Stimulated activated CD4-positive, alpha-beta T cell treated with anti-CD3 and anti-CD28 coated beads, TNF-alpha, amount 100 ng/mL, for 1 hour (primary cell): ENCODE data around the gene C1orf167.

Source experiments
- DNase-seq, 3 donors: peaks; one replicate each; pipeline ENCODE4 v3.0.0-alpha.2; 2020; ENCODE audit warnings: low read depth in 3 of 3, low spot score in 1 of 3

Gene C1orf167

DNA sequence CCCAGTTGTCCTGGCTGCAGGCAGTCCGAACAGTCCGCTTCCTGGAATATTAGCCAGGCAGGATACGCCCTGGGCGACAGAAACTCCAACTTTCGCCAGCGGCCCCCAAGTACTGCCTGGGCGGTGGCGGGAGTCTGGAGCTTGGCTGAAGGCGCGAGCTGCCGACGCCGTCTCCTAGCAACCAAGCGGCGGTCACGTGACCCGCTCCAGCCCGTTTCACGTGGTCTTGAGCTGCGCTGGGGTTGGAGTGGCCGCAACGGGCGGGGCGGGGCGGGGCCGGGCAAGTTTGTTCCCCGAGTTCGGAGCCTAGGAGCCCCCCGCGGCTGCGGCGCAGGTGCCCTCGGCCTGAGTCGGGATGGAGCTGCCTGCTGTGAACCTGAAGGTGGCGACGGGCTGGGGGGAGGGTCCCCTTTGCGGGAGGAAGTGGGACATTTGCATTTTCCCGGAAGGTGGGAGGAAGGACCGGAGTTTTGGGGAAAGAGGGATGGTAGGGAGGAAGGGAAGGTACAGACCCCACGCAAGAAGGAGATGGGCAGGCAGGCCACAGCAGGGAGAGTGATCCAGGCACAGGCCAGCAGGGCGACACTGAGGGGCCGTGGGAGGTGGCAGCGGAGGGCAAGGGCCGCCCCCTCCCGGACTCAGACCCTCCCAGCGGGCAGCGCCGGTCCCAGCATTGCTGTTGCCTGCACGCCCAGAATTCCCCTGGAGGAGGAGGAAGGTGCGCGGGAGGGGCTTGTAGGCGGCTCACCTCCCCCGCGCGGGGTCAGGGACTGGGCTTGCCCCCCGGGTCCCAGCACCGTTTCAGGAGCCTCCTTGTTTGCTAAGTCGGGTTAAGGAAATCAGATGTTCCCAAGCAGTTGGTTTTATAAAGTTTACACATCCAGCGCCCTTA is 25.9 kb upstream of the C1orf167 start, which contains the start of gene AGTRAP:
Gene AGTRAP, plus strand, starts transcription at position 283 of the 892 bp plus-strand sequence. Its CDS starts 73 bp downstream, at position 356.
- peak; percentile 60 to 74 (median 71) for DNase-seq

DNA sequence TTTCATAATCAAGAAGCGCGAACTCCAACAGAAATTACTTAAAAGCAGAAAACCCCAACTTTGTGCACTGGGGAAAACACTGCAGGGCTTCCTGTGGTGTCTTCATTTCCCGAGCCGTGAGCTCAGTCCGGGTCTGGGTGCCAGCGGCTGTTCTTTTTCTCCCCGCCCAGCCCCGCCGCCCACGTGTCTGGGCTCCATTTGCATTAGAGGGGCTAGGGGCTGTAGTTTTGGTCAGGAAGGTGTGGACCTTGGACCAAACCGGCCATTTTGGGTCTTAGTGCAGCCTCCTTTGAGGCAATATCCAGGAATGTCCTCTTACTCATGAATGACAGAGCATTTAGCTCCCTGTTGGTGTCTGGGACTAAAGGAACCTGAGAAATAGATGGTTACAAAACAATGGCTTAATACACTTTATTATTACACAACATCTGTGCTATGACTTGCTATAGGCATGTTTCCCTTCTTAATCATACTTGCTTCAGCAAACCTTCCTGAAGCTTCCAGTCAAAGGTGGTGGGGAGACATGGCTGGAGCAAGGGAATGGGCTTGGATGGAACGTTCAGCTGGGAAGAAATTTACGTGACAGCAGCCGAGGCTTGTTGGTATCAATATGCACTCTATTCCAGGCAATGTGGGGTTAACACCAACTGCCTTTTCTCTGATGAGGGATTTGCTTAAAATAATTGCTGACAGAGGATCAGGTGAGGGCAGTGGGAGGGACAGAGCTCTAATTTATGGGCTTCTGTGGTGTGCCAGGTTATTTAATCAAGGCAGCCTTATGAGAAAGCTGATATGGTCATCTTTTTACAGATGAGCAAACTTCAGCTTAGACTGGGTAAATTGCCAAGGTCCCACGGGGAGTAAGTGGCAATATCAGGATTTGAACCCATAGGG is 25.0 kb upstream of the C1orf167 start:
- peak in 1 of 3 donors; percentile 26 for DNase-seq

DNA sequence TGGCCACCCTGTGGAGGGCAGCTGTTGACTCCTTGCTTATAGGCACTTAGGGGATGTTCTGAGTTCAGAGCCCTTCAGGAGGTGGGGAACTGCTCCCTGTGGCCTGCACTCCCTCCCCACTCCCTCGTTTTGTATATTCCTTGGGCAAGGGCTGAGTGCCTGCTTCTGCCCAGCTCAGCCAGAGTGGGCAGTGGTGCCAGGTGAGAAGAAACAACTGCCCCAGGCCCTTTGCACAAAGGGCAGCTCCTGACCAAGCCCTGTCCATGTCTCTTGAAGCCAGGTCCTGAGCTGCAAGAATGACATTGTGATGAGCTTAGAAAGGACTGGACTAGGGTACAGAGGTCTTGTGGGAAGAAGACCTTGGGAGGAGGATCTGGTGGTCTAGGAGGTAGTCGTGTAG is 23.9 kb upstream of the C1orf167 start:
- DNase-seq = no peak

DNA sequence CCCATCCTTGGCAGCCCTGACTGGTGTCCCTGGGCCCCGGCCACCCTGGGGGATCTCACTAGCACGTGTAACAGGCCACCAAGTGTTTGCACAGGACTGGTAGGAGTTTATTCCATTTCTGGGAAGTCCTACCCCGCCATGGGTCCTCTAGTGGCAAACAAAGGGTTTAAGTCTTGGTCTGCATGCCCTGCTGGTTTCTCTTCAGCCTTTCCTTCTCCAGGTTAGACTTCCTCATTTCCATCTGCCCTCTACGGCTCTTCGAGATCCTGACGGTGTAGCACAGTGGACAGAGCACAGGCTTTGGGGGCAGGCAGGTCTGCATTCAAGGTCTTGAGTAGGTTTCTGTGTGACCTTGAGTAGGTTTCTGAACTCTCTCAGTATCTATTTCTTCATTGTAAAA is 23.2 kb upstream of the C1orf167 start:
- no peak for DNase-seq

DNA sequence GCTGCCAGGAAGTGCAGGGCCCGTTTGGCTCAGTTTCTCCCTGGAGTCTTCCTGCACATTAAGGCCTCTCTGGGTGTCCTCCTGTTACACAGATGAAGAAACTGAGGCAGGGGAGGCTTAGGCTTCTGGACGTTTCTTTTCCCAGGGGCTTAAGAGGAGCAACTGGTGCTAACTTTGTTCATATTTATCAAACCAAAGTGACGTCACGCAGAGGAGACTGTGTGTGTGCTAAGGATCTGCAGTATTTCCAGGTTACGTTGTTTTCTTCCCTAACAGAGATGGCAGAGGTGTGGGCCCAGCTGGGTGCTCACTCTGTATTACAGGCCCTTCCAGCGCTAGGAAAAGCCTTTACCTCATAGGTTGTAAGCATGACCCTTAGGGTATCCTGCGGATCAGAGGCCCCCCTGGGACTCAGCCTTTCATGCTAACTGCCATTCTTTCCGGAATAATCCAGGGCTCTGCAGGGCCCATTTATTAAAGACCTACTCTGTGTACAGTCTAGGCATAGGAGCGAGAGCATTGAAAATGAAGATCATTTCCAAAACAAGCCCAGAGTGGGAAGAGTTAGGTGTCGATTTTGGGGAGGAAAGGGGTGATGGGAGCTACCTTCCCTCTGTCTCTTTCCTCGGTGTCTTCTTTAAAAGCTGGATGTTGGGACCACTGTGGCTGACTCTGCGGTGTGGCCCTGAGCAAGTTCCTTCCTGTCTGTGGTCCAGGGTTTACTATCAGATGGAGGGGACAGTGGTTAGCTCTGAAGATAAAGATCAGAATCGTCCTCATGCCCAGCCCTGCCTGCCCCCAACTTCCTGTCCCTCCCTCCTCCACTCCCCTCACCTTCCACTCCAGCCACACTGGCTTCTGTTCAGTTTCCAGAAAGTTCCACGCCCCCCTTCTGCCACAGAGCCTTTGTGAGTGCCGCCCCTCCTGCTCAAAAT is 21.5 kb upstream of the C1orf167 start:
- DNase-seq = no peak

DNA sequence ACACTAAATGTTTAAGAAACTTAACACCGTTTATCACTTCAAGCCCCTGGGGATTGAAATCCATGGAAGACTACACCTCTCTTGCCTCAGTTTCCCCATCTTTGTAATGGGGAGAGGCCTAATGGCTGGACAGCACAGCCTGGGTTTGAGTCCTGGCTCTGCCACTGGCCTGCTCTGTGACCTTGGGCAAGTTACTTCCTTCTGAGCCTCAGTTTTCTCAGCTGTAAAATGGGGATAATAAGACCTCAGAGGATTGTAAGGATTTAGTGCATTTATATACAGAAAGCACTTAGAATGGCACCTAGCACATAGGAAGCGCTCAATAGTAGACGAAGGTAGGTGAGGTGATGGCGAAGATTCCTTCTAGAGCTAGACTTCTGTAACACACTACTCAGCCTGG is 20.5 kb upstream of the C1orf167 start:
- DNase-seq = no peak

DNA sequence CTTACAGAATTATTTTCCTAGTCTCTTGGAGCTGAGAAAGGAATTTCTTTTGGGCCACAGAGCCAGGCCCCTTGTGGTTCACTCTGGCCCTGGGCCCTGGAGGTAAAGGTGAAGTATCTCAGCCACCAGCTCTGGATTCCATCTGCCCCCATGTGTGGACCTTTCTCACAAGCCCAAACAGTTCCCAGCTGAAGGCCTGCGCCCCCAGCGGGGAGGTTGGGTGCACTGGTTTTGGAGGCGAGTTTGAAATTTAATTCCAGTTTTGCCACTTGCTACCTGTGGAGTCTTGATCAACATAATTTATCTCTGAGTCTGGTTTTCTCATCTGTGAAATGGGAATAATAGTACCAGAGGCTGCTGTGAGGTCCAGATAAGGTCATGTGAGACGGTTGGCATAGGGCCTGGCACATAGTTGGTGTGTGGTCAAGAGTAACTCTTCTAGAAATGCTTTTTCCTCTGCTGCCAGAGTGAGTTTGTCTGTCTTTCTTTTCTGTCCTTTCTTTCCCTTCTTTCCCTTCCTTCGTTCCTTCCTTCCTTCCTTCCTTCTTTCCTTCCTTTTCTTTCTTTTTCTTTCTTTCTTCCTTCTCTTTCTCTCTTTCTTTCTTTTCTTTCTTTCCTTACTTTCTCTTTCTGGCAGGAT is 20.0 kb upstream of the C1orf167 start:
- no peak for DNase-seq

DNA sequence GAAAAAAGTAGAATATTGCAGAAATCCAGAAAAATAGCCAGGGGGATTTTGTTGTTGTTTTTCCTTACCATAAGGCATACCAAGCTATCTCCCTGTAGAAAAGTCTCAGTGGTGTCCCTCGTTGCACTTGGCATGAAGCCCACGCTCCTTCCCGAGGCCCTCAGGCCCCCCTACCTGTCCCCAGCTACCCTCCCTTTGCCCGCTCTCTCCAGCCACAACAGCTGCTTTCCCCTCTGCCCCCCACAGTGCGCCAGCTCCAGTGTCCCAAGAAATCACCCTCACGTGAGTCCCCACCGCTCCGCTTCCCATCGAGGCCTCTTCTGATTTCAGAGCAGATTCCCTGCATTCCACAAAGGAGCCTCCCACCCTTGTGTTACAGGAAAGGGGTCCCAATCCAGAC is 17.7 kb upstream of the C1orf167 start:
- DNase-seq = no peak

DNA sequence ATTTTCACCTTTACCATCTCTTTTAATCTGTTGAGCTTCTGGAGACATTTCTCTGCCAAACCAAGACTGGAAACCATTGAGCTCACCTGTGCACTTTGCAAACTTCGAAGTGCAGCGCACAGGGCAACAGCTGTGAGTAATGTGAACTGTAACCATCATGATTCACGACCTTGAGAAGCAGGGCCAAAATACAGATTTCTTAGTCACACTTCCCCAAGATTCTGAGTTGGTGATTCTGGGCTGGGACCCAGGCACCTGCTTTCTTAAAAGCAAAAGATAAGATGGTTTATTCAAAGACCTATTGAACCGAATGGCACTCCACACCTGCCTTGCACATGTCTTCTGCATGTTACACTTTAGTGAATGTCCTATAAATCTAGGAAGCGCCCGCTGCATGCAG is 15.9 kb upstream of the C1orf167 start:
- DNase-seq = no peak

DNA sequence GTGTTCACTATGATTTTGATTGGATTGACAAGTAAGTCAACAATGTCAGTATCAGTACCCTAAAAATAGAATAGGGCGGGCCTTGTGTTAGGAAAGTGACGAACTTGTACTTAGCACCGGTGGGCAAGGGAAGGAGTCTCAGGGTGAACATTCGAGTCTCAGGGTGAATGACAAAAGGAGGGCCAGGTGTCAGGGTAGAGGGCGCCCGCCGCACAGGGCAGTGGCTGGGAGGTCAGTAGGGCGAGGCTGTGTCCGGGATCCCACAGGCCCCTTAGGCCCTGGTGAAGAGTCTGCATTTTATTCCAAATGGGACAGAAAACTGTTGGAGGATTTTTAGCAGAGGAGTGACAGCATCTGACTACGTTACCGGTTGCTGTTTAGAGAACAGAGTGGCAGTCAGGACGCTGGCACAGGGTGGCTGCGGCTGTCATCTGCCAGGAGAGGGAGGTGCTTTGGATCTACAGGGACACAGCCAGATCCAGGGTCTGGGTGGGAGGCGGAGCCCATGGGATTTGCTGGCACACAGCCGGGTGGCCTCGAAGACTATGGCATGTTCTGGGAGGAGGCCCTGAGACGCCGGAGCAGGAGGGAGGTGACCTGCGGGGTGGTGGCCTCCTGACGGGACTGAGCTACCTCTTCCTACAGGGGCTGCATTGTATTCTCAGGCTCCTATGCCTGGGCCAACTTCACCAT is 15.1 kb upstream of the C1orf167 start:
- no peak for DNase-seq

DNA sequence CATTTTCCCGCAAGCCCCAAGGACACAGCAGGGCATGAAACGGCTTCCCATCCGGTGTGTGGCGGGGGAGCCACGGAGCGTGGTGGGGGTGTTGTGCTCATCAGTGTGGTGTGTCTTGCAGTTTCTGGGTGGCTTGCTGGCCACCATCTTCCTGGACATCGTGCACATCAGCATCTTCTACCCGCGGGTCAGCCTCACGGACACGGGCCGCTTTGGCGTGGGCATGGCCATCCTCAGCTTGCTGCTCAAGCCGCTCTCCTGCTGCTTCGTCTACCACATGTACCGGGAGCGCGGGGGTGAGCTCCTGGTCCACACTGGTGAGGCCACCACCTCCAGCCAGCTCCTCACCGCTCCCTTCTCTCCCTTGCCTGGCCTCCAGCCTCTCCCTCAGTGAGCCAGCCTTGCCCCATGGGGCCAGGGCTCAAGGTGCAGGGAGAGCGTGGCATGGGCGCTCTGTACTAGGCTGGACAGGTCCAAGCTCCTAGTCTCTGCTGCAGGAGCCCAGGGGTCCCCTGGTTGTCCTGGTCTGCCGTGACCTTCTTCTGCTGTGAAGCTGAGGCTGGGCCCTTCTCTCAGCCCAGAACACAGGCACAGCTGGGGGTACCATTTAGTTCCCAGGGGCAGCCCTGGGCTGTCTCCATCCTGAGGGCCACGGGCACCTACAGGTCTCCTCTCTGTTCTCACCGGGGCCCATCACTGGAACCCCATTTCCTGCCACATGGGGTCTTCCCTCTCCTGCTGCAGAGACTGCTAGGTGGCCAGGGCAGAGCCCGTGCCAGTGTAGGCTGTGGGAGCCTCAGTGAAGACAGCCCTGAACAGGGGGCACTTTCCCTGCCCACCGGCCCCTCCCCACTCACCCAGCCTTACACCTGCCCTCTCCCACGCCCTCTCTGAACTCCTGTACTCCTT is 13.4 kb upstream of the C1orf167 start:
- no peak for DNase-seq

DNA sequence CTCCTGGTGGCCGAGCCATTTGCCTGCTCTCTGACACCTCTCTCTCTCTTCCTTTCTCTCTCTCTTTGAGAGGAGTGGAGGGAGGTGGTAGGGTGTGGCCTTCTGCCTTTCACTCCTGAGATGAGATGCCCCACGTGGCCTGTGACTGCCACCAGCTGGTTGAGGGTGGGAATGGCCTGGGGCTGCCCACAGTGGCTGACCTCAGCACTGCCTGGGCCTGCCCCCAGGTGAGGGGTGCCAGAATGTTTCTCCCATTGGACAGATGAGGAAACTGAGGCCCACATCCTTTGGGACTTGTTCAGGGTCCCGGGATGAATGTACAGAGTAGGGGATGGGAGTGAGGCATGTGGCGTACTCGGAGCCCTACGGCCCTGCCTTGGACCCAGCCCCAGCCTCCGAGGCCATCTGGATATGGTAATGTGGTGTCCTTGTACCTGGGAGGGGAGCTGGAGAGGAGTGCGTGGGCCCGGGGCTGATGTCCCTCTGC is 12.7 kb upstream of the C1orf167 start:
- no peak for DNase-seq

DNA sequence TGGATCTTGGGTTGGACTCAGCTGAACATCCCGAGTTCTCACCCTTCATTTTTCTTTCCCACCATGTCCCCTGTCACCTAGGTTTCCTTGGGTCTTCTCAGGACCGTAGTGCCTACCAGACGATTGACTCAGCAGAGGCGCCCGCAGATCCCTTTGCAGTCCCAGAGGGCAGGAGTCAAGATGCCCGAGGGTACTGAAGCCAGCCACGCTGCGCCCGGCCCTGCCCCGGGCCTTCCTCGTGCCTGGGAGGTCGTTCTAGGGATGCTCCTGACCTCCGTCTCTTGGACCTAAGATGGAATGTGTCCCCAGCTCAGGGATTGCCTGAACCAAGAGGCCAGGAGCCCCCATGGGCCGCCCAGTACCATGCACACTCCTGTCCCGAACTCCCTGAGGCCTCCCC is 12.0 kb upstream of the C1orf167 start:
- DNase-seq = no peak

DNA sequence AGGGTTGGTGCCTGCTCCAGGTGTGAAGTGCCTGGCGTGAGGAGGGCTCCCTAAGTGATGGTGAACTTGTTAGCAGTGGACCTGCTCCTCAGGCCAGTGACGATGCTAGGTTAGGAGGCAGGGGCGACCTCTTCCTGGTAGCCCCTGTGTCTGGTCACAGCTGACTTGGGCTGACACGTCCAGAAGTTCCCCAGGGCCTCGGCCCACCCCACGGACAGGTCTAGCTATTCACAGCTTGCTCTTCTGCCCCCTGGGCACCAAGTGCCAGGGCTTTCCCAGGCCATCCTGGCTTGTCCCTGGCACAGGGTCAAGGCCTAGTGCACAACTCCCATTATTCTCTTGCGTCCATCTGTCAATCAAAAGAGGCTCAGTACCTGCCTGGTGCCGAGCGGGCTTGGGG is 10.9 kb upstream of the C1orf167 start:
- DNase-seq = no peak

DNA sequence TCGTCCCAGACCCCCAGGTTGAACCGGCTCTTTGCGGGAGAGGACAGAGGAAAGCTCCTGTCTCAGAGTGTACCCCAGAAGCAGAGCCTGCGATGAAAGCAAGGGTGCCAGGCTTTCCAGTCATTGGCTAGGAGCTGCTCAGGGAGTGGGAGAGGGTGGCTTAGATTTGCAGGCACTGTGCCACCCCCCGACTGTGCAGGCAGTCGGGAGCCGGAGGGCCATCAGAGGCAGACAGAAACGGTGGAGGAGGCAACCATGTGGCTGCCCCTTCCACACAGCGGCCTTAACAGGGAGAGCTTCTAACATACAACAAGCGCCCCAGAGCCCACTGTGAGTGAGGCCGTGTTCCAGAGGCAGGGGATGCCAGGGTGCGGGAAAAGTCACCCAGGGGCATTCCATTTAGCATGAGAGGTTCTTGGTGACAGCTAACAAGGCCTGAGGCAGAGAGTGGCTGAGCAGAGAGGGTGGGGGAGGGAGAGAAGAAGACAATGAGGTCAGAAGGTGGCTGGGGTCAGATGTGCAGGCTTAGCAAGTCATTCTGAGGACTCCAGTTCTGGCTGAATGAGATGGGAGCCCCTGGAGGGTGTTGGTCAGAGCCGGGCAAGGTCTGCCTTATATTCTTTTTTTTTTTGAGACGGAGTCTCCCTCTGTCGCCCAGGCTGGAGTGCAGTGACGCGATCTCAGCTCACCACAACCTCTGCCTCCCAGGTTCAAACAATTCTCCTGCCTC is 9.5 kb upstream of the C1orf167 start:
- no peak for DNase-seq

DNA sequence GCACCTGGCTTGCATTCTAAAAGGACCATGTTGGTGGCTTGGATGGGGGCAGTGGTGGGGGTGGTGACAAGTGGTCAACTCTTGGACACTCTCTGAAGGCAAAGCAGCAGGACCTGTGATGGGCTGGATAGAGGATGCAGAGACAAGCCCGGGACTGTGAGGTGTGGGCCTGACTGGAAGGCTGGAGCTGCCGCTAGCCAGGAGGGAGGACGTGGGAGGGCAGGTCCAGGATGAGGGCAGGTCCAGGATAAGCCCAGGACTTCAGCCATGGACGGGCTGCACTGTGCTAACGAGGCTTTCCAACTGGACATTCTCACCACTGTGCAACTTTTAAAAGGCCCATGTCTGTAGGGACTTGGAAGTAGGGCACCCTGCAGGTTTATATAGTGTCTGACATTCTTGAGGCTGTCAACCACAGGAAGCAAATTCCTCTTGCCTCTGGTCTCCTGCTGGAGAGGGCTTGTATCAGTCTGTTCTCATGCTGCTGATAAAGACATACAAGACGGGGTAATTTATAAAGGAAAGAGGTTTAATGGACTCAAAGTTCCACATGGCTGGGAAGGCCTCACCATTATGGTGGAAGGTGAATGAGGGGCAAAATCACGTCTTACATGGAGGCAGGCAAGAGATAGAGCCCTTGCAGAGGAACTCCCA is 8.3 kb upstream of the C1orf167 start:
- no peak for DNase-seq

DNA sequence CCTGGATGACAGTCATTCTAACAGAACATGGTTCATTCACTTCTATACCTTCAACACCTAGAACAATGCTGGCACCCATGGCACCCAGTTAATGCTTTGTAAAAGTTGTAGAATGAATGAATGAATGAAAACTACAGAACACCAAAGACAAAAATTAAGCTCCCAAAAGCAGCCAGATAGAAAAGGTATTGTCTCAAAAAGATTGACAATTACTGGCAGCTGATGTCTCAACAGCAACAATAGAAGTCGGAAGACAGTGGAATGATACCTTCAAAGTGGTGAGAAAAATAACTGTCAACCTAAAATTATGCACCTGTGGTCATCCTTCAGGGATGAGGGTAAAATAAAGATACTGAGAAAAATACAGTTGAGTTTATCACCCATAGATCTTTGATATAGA is 4.9 kb upstream of the C1orf167 start:
- no peak for DNase-seq
